ENCODE measurements around the gene SCIN. TPM values are rescaled to one million over a fixed set of nuclear protein-coding genes. Genes with fewer than 3 reads are reported as not detected.
"Not testable (repeated sequence)": the region's sequence is repeated elsewhere in the genome, so short reads cannot be mapped to it uniquely, and the experiment has no call there.

Gene SCIN
- total and polyA plus RNA-seq, 2 experiments from 2014 or later = 0.32 to 0.64 TPM

DNA sequence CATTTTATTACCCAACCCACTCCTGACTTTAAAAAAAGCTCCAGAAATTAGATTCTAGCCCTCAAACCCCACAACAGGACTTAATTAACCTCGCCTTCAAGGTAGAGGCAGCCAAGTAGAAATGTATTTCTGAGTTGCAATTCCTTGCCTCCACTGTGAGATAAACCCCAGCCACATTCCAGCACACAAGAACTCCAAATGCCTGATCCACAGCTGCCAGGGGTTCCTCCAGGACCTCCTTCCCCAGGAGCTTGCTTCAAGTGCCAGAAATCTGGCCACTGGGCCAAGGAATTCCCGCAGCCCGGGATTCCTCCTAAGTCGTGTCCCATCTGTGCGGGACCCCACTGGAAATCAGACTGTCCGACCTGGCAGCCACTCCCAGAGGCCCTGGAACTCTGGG is 91.1 kb downstream of the SCIN start:
- Histone ChIP-seq H3K79me2 (ENCODE audit: insufficient read depth) (no peaks in the 10 kb centered on the region), H3K27me3 (replicated peaks; ENCODE audit: insufficient read depth) (no peaks in the 10 kb centered on the region), H4K20me1 (ENCODE audit: insufficient read depth) (no peaks in the 10 kb centered on the region), H3K9me2 (ENCODE audit: insufficient read depth) (no peaks in the 10 kb centered on the region), H3K27ac (no peak overlapping the region), H3K4me3 (no peak overlapping the region), H3K4me1 (ENCODE audit: insufficient read depth) (peaks cover 8% of the 10 kb centered on the region), H3F3A (ENCODE audit: insufficient read depth) (no peaks in the 10 kb centered on the region), H3K4me2 (ENCODE audit: unreplicated experiment) (no peak overlapping the region), H3K36me3 (ENCODE audit: low read depth) (no peaks in the 10 kb centered on the region), H3K9me3 (ENCODE audit: low read depth) (no peaks in the 10 kb centered on the region), H2AFZ (no peak overlapping the region), H3K9ac (no peak overlapping the region)
- in situ Hi-C loops (cut with MboI) = no loop called here
- DNase-seq = no peak
- TF ChIP-seq EZH2 (IDR thresholded peaks at IDR 0.05; ENCODE audit: insufficient read depth, poor library complexity, severe bottlenecking) = no peak
- no peak for TF ChIP-seq EZH2phosphoT487 (IDR thresholded peaks at IDR 0.05; ENCODE audit: insufficient read depth, low read depth)
- 71 to 77% methylated on average over 4 to 6 of the region's 6 CpGs for WGBS, 2 experiments (ENCODE audit: low coverage in 1 of 2, low lambda C conversion rate in 2 of 2, missing lambda C conversion rate in 2 of 2)

GRCh38 chr7:12670000-12670729 is 99.6 kb downstream of the SCIN start:
- Histone ChIP-seq H2AFZ (no peak overlapping the region), H3K4me1 (ENCODE audit: insufficient read depth) (peaks cover 15% of the 10 kb centered on the region), H3K9me3 (ENCODE audit: low read depth) (no peaks in the 10 kb centered on the region), H3K4me2 (ENCODE audit: unreplicated experiment) (no peak overlapping the region), H3K79me2 (ENCODE audit: insufficient read depth) (no peaks in the 10 kb centered on the region), H4K20me1 (ENCODE audit: insufficient read depth) (no peaks in the 10 kb centered on the region), H3F3A (ENCODE audit: insufficient read depth) (peaks cover 6% of the 10 kb centered on the region; the same call in 1 of the 2 replicates), H3K27ac (no peak overlapping the region), H3K27me3 (replicated peaks; ENCODE audit: insufficient read depth) (no peaks in the 10 kb centered on the region), H3K9ac (no peak overlapping the region), H3K4me3 (no peak overlapping the region), H3K9me2 (ENCODE audit: insufficient read depth) (no peaks in the 10 kb centered on the region), H3K36me3 (ENCODE audit: low read depth) (no peaks in the 10 kb centered on the region)
- no peak for TF ChIP-seq EZH2phosphoT487 (IDR thresholded peaks at IDR 0.05; ENCODE audit: insufficient read depth, low read depth)
- 36 to 41% methylated on average over 1 of the region's 1 CpG for WGBS, 2 experiments (ENCODE audit: low coverage in 1 of 2, low lambda C conversion rate in 2 of 2, missing lambda C conversion rate in 2 of 2)
- peak; percentile 42 for DNase-seq
- in situ Hi-C loops (cut with MboI) = no loop called here

GRCh38 chr7:12670743-12671520 is 100.4 kb downstream of the SCIN start:
- H3F3A ChIP-seq (ENCODE audit: insufficient read depth) = peaks cover 6% of the 10 kb centered on the region; the same call in 1 of the 2 replicates
- no peak overlapping the region for H3K4me3 ChIP-seq
- H3K79me2 ChIP-seq (ENCODE audit: insufficient read depth) = no peaks in the 10 kb centered on the region
- H3K9me3 ChIP-seq (ENCODE audit: low read depth) = no peaks in the 10 kb centered on the region
- H3K9me2 ChIP-seq (ENCODE audit: insufficient read depth) = no peaks in the 10 kb centered on the region
- WGBS, 2 experiments (ENCODE audit: low coverage in 1 of 2, low lambda C conversion rate in 2 of 2, missing lambda C conversion rate in 2 of 2) = 52 to 62% methylated on average over 5 to 6 of the region's 6 CpGs
- no peaks in the 10 kb centered on the region for H3K36me3 ChIP-seq (ENCODE audit: low read depth)
- no peaks in the 10 kb centered on the region for H3K27me3 ChIP-seq (replicated peaks; ENCODE audit: insufficient read depth)
- H4K20me1 ChIP-seq (ENCODE audit: insufficient read depth) = no peaks in the 10 kb centered on the region
- no peak overlapping the region for H3K9ac ChIP-seq
- H3K4me2 ChIP-seq (ENCODE audit: unreplicated experiment) = no peak overlapping the region
- in situ Hi-C loops (cut with MboI) = no loop called here
- H3K27ac ChIP-seq = no peak overlapping the region
- DNase-seq = no peak
- TF ChIP-seq EZH2phosphoT487 (IDR thresholded peaks at IDR 0.05; ENCODE audit: insufficient read depth, low read depth) = no peak
- peaks cover 15% of the 10 kb centered on the region for H3K4me1 ChIP-seq (ENCODE audit: insufficient read depth)
- H2AFZ ChIP-seq = no peak overlapping the region

- H3F3A ChIP-seq (ENCODE audit: insufficient read depth); in situ Hi-C loops (cut with MboI); H3K27me3 ChIP-seq (replicated peaks; ENCODE audit: insufficient read depth); H3K9me3 ChIP-seq (ENCODE audit: low read depth); H3K9me2 ChIP-seq (ENCODE audit: insufficient read depth); H3K27ac ChIP-seq; H2AFZ ChIP-seq; H3K4me2 ChIP-seq (ENCODE audit: unreplicated experiment); H3K4me3 ChIP-seq; DNase-seq; H4K20me1 ChIP-seq (ENCODE audit: insufficient read depth); H3K36me3 ChIP-seq (ENCODE audit: low read depth); H3K9ac ChIP-seq; H3K79me2 ChIP-seq (ENCODE audit: insufficient read depth): not testable (repeated sequence)
- 73 to 76% methylated on average over 7 of the region's 7 CpGs for WGBS, 2 experiments (ENCODE audit: low coverage in 1 of 2, low lambda C conversion rate in 2 of 2, missing lambda C conversion rate in 2 of 2)
- H3K4me1 ChIP-seq (ENCODE audit: insufficient read depth) = peaks cover 15% of the 10 kb centered on the region
Observed at GRCh38 chr7:12673436-12673835, 102.9 kb downstream of the SCIN start.
